Measurements from ENCODE around the gene BLCAP. TPM values are rescaled to one million over a fixed set of nuclear protein-coding genes. Genes with fewer than 3 reads are reported as not detected.
"Not testable (repeated sequence)": the region's sequence is repeated elsewhere in the genome, so short reads cannot be mapped to it uniquely, and the experiment has no call there.

Gene BLCAP
- total RNA-seq, 1 donor = 55.7 TPM

- DNase-seq (ENCODE audit: low read depth) = no peak
- H3K4me3 ChIP-seq (ENCODE audit: low read depth, low read length) = no peak overlapping the region
- TF ChIP-seq, protein P1, sequence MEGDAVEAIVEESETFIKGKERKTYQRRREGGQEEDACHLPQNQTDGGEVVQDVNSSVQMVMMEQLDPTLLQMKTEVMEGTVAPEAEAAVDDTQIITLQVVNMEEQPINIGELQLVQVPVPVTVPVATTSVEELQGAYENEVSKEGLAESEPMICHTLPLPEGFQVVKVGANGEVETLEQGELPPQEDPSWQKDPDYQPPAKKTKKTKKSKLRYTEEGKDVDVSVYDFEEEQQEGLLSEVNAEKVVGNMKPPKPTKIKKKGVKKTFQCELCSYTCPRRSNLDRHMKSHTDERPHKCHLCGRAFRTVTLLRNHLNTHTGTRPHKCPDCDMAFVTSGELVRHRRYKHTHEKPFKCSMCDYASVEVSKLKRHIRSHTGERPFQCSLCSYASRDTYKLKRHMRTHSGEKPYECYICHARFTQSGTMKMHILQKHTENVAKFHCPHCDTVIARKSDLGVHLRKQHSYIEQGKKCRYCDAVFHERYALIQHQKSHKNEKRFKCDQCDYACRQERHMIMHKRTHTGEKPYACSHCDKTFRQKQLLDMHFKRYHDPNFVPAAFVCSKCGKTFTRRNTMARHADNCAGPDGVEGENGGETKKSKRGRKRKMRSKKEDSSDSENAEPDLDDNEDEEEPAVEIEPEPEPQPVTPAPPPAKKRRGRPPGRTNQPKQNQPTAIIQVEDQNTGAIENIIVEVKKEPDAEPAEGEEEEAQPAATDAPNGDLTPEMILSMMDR (IDR thresholded peaks at IDR 0.05; ENCODE audit: insufficient read depth, low read depth, low read length) = no peak
Observed at GRCh38 chr20:37473249-37474000, 54.3 kb downstream of the BLCAP start.

DNA sequence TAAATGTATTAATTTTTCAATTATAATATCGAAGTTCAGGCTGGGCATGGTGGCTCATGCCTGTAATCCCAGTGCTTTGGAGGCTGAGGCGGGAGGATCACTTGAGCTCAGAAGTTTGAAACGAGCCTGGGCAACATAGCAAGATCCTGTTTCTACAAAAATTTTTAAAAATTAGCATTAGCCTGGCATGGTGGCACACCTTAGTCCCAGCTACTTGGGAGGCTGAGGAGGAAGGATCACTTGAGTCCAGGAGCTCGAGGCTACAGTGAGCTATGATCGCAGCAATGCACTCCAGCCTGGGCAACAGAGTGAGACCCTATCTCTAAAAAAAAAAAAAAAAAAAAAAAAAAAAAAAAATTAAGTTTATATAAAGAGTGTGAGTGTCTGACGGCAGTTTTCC, 55.2 kb downstream of the BLCAP start:
- not testable (repeated sequence) for DNase-seq (ENCODE audit: low read depth); H3K4me3 ChIP-seq (ENCODE audit: low read depth, low read length)

- H3K4me3 ChIP-seq (ENCODE audit: low read depth, low read length) = no peak overlapping the region
- TF ChIP-seq, protein P1 (IDR thresholded peaks at IDR 0.05; ENCODE audit: insufficient read depth, low read depth, low read length) = no peak
- DNase-seq (ENCODE audit: low read depth) = no peak
Observed at GRCh38 chr20:37471741-37472235, 55.9 kb downstream of the BLCAP start.

- DNase-seq (ENCODE audit: low read depth); H3K4me3 ChIP-seq (ENCODE audit: low read depth, low read length): not testable (repeated sequence)
Observed at GRCh38 chr20:37470190-37470589, 57.5 kb downstream of the BLCAP start.

- H3K4me3 ChIP-seq (ENCODE audit: low read depth, low read length) = no peak overlapping the region
- no peak for DNase-seq (ENCODE audit: low read depth)
- TF ChIP-seq, protein P1 (IDR thresholded peaks at IDR 0.05; ENCODE audit: insufficient read depth, low read depth, low read length) = no peak
Observed at GRCh38 chr20:37469531-37469930, 58.1 kb downstream of the BLCAP start.

GRCh38 chr20:37468886-37469285, 58.8 kb downstream of the BLCAP start:
- TF ChIP-seq, protein P1 (IDR thresholded peaks at IDR 0.05; ENCODE audit: insufficient read depth, low read depth, low read length) = no peak
- H3K4me3 ChIP-seq (ENCODE audit: low read depth, low read length) = no peak overlapping the region
- no peak for DNase-seq (ENCODE audit: low read depth)

Other genes with a start within 250 kb of the BLCAP start
- 15.1 and 17.1 TPM in 2 replicates for gene MANBAL, start 238.2 kb downstream of the BLCAP start, total RNA-seq
- 20.3 and 20.6 TPM in 2 replicates for gene SRC, start 181.7 kb downstream of the BLCAP start, total RNA-seq
- gene NNAT, start 6.6 kb downstream of the BLCAP start, total RNA-seq = 1.3 and 1.6 TPM in 2 replicates
- 19.3 and 23.3 TPM in 2 replicates for gene CTNNBL1, start 166.2 kb upstream of the BLCAP start, total RNA-seq

Measured in fibroblast of villous mesenchyme (primary cell).